Fibroblast of villous mesenchyme (primary cell): ENCODE results near the gene PSMD6. TPM values are rescaled to one million over a fixed set of nuclear protein-coding genes. Genes with fewer than 3 reads are reported as not detected.

ENCODE experiments used
- DNase-seq: peaks from one replicate; pipeline ENCODE4 v3.0.0-alpha.2; 2010; ENCODE audit warnings: low read depth
- H3K4me3 ChIP-seq: 2 replicates; pipeline ENCODE4 v1.5.1; 2011; ENCODE audit warnings: low read depth, mild to moderate bottlenecking, low read length
- CTCF ChIP-seq: IDR thresholded peaks from 2 replicates; pipeline ENCODE4 v1.5.1; 2012; ENCODE audit warnings: low read depth, mild to moderate bottlenecking, low read length; ENCODE audit not compliant: insufficient read depth
- total RNA-seq: library from RNA; depleted of rRNA; stranded (reverse); fragments of >200 nt; gene quantifications from 2 replicates; pipeline ENCODE4 v1.2.3, GENCODE V29; 2012

The PSMD6 gene
- total RNA-seq, 1 donor = 101 TPM

GRCh38 chr3:63993653-63994079, 29.6 kb downstream of the PSMD6 start:
- H3K4me3 ChIP-seq = no peak overlapping the region
- peak; percentile 83 for DNase-seq
- TF ChIP-seq CTCF = peak; percentile 98

- DNase-seq = no peak
- no peak for TF ChIP-seq CTCF
- no peak overlapping the region for H3K4me3 ChIP-seq
These were observed 30.6 kb downstream of the PSMD6 start for GRCh38 chr3:63992516-63993209.

- no peak overlapping the region for H3K4me3 ChIP-seq
- TF ChIP-seq CTCF = no peak
- DNase-seq = no peak
These were observed 31.6 kb downstream of the PSMD6 start for GRCh38 chr3:63991666-63992065.

- no peak for DNase-seq
These were observed 32.6 kb downstream of the PSMD6 start for GRCh38 chr3:63990733-63991132.

GRCh38 chr3:63990204-63990603, 33.1 kb downstream of the PSMD6 start:
- no peak for DNase-seq
- TF ChIP-seq CTCF = no peak
- no peak overlapping the region for H3K4me3 ChIP-seq

More at GRCh38 chr3:63990733-63991132, 32.6 kb downstream of the PSMD6 start:
- no peak overlapping the region for H3K4me3 ChIP-seq
- TF ChIP-seq CTCF = no peak

GRCh38 chr3:63988943-63989342, 34.4 kb downstream of the PSMD6 start:
- no peak overlapping the region for H3K4me3 ChIP-seq
- DNase-seq = no peak
- no peak for TF ChIP-seq CTCF

- TF ChIP-seq CTCF = no peak
- H3K4me3 ChIP-seq = no peak overlapping the region
- DNase-seq = no peak
These were observed 36.5 kb downstream of the PSMD6 start for GRCh38 chr3:63986831-63987230.
